HT1080 (cell line): ENCODE data around the gene SNED1. TPM values are rescaled to one million over a fixed set of nuclear protein-coding genes. Genes with fewer than 3 reads are reported as not detected.
"Not testable (repeated sequence)": the region's sequence is repeated elsewhere in the genome, so short reads cannot be mapped to it uniquely, and the experiment has no call there.

ENCODE experiments used
- DNase-seq: peaks from one replicate; pipeline ENCODE4 v3.0.0-alpha.2; 2015; ENCODE audit warnings: low read depth
- total RNA-seq: library from RNA; depleted of rRNA; stranded (reverse); fragments of >200 nt; shearing (Covaris generic); gene quantifications from 2 replicates; pipeline ENCODE4 v1.2.3, GENCODE V29; 2014

Gene SNED1
- total RNA-seq, 1 experiment from 2014 or later, result 2.7 TPM

GRCh38 chr2:240972201-240972600 lies 26.2 kb upstream of the SNED1 start:
- no peak for DNase-seq

- DNase-seq, result no peak
Observed at GRCh38 chr2:240972636-240973521, 25.5 kb upstream of the SNED1 start.

DNA sequence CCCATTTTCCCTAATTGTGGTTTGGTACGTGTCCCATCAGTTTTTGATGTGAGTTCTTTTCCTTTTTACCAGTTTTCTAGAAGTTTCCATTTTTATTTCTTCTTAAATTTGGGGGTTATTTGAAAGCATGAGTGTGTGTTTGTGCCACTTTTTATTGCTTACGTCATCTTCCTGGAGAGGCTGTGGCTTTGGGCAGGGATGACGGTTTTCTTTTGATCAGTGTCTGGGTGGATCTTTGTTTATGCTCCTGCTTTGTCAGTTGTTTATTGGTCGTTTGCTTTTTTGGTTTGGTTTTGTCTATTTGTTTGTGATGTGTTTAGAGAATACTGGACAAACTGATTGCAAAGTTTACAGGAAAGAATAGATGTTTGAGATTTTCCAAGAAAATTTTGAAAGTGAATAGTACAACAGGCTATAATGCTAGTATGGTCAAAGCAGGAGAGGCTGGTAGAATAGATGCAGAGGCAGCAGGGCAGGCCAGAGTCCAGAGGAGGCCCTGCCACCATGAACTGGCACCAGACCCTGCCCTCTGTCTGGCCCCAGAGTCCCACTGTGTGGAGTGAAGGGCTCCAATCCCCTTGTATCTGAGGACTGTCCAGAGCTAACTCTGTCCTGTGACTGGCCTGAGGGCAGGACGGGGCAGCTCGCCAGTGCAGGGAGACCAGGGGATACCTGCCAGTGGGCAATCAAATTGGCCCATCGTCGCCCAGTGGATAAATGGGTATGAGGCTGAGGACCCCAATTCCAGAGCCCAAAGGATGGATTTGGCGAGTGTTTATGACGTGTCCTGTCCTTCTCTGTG lies 23.4 kb upstream of the SNED1 start:
- DNase-seq, result peak; percentile 19

GRCh38 chr2:240975903-240976302 lies 22.5 kb upstream of the SNED1 start:
- not testable (repeated sequence) for DNase-seq

DNA sequence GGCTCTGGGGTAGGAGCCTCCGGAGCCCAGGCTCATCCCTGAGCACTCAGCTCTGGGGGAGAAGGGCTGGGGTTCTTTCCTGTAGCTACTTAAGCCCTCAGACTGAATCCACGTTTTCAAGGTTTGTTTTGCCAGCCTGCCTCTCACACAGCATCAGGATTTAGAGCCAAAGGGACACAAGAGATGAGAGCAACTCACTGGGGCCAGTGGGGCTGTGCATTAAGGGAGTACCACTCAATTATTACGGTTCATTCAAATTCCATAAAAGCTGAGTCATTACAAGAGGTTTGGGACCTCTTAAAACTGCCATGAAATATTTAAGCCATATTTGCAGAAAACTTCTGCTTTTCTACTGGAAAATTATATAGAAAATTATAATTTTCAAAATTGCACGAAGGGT lies 17.1 kb upstream of the SNED1 start:
- DNase-seq, result no peak

- no peak for DNase-seq
Observed at GRCh38 chr2:240981871-240982800, 16.3 kb upstream of the SNED1 start.

GRCh38 chr2:240982821-240983281 lies 15.6 kb upstream of the SNED1 start:
- no peak for DNase-seq

DNA sequence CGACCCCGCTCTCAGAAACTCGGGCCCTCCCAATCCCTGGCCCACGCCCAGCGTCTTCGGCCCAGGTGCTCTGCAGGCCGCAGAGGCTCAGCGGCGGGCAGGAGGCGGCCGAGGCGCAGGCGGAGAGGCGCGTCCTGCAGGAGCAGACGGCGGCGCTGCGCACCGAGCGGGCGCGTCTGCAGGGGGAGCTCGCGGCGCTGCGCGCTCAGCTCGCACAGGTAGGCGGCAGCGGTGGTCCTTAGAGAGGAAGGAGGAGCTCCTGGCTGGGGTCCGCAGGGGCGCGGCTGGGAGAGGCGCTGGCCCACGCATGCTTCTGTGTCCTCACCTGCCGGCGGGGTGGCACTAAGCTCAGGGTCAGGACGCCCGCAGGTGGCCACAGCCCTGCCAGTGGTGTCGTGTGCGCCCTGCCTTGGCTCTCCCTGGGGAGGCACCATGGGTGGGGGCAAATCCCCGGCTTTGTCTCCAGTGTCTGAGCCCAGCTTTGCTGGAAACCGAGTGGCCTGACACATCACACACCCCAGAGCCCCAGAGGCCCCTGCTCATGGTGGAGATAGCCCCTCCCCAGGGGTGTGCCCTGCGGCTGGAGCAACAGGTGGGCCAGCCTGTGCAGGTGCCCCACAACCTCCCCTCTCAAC lies 14.9 kb upstream of the SNED1 start:
- DNase-seq, result no peak

DNA sequence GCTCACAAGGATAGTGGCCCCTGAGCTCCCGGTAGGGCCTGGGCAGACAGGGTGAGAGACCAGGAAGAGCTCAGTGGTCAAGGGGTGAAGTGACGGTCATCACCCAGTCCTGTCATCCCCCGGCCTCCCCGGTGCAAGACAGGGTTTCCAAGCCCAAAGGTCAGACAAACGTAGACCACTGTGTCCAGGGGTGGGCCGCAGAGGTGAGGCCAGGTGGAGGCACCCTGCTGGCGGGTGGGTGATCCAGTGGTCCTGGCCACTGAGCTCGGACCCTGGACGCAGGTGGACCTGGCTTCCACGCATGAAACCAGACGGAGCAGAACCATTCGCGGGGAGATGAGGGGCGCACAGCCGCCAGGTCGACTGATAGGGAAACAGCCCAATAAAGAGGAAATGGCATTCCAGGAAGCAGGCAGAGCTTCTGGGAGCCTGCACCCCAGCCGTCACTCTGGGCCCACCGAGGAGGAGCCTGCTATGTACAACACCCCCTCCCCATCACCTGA lies 14.4 kb upstream of the SNED1 start:
- no peak for DNase-seq

DNA sequence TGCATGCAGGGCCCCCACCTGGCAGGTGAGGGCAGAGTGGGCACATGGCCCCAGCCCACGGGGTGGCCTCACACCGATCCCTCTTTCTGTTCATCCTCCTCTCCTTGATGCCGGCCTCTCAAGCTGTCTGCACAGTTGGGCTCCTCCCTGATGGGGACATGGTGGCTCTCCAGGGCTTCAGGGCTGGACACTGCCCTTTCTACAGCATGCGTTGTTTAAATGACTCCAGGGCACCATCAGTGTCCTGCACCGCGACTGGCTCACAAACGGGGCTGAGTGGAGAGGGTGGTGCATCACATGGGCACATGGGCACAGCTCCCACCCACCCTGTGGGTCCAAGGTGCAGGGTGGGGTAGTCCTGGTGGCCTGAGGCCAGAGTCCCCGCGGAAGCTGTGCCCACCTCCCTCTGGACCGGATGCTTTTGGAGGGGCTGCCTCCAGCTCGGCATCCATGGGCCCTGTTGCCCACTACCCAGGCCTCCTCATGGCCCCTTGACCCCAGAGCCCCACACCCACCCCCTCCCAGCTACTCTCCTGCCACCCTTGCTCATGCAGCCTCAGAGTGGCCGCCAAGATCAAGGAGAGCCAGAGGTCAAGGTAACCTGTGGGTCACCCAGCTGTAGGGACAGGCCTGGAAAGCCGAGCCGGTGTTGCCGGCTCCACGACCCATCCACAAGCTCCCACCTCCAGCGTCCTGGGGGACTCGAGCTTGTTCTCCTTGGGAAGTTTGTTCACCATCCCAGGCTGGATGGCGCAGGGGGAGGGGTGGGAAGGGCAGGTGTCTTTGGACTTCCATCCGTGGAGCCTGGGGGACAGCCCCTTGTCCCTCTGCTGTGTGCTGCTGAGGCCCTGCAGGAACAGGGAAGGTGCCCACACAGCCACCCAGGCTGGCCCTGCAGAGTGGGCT lies 12.3 kb upstream of the SNED1 start:
- no peak for DNase-seq

GRCh38 chr2:240986787-240987411 lies 11.5 kb upstream of the SNED1 start:
- DNase-seq, result peak; percentile 48

- DNase-seq, result no peak
Observed at GRCh38 chr2:240987588-240987987, 10.8 kb upstream of the SNED1 start.

DNA sequence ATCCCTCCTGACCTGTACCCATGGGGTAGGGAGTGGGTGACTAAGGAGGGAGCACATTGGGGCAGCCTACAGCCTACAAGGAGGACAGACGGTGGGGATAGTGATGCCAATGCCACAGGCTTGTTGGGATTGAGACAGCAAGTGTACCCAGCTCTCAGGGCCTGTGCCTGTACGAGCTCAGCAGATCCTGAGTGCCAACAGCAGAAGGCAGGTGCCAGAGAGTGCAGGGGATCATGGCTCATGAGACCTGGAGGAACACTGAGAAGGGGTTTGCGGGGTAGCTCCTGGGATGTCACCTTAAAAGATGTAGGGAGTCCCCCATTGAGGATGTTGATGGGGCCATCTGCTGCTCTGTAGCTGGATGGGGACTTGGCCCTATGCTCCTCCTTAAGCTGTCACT lies 10.3 kb upstream of the SNED1 start:
- DNase-seq, result no peak

DNA sequence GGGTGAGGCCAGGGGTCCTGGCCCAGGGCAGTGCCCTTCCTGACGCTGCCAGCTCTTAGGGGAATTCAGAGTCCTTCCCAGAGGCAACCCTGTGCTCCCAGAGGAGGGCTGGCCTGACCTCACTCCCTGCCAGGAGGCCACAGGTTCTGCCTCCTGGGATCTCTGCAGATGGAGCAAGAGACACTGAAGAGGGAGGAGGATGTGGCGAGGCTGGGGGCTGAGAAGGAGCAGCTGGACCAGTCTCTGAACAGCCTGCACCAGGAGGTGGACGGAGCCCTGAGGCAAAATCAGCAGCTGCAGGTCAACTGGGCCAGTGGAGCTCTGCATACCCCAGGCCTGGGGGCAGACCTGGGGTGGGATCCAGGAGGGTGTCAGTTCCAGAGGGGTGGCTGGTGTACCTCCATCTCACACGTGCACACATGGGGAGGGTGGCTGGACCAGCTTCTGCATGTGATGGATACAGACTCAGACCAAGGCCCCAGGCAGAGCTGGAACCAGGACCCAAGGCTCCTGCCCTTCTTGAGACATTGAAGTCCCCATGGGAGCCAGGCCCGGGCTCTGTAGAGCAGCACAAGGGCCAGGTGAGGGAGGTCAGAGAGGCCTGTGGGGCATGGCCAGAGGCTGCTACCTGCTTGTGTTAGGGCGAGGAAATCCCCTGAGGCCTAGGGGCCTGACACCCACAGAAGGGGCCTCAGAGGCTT lies 9.7 kb upstream of the SNED1 start:
- DNase-seq, result no peak

GRCh38 chr2:240989451-240990265 lies 8.8 kb upstream of the SNED1 start:
- peak; percentile 40 for DNase-seq

DNA sequence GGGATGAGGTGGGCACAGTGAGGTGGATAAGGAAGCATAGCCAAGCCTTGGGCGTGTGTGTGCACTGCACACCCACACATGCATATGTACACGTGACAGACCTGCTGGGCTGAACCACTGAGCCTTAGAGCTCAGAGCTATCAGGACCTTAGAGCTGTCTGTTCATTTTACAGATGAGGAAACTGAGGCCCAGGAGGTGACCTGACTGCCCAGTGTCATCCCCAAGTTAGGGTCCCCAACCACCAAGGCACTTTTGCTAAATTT lies 8.2 kb upstream of the SNED1 start:
- no peak for DNase-seq

- no peak for DNase-seq
Observed at GRCh38 chr2:240990726-240991377, 7.6 kb upstream of the SNED1 start.
